SK-N-SH (cell line): ENCODE results near the gene CNTNAP1.

Experiments
- CHD2 ChIP-seq: fragments of 150-350 bp; IDR thresholded peaks from 2 replicates; pipeline ENCODE4 v1.6.1; 2018; ENCODE audit warnings: low read length; ENCODE audit not compliant: partially characterized antibody
- EZH2phosphoT487 ChIP-seq: fragments of 200-600 bp; sonication (generic); IDR thresholded peaks from 2 replicates; pipeline ENCODE4 v1.6.1; 2017; ENCODE audit warnings: low read depth, mixed run types, mild to moderate bottlenecking, antibody characterized with exemption, moderate library complexity, borderline replicate concordance
- NFIC ChIP-seq: IDR thresholded peaks from 2 replicates; pipeline ENCODE4 v1.4.0; 2012; ENCODE audit warnings: borderline replicate concordance
- POLR2AphosphoS5 ChIP-seq: IDR thresholded peaks from 2 replicates; pipeline ENCODE4 v1.6.1; 2012; ENCODE audit warnings: low read depth, low read length
- RFX5 ChIP-seq: IDR thresholded peaks from 2 replicates; pipeline ENCODE4 v1.6.1; 2012; ENCODE audit warnings: mild to moderate bottlenecking, improper control_type of control experiment, low read length
- RXRA ChIP-seq: IDR thresholded peaks from 2 replicates; pipeline ENCODE4 v1.4.0; 2012; ENCODE audit warnings: low read depth, mild to moderate bottlenecking, borderline replicate concordance
- SIN3A ChIP-seq: IDR thresholded peaks from 2 replicates; pipeline ENCODE4 v1.6.1; 2012; ENCODE audit warnings: low read depth, mild to moderate bottlenecking, low read length, moderate library complexity, borderline replicate concordance
- YY1 ChIP-seq: IDR thresholded peaks from 2 replicates; pipeline ENCODE4 v1.4.0; 2012; ENCODE audit warnings: low read depth, mild to moderate bottlenecking
- TF ChIP-seq, protein P1 (sequence below): IDR thresholded peaks from 2 replicates; pipeline ENCODE4; 2012
- TF ChIP-seq, protein P2 (sequence below): fragments of 200-600 bp; sonication (generic); IDR thresholded peaks from 2 replicates; pipeline ENCODE4 v1.6.1; 2017; ENCODE audit warnings: antibody characterized with exemption, mild to moderate bottlenecking, moderate library complexity
- TF ChIP-seq, protein P3 (sequence below): IDR thresholded peaks from 2 replicates; pipeline ENCODE4 v1.6.1; 2012; ENCODE audit warnings: mild to moderate bottlenecking, low read depth, low read length, moderate library complexity
- TF ChIP-seq, protein P4 (sequence below): IDR thresholded peaks from 2 replicates; pipeline ENCODE4 v1.4.0; 2012; ENCODE audit warnings: low read depth

DNA sequence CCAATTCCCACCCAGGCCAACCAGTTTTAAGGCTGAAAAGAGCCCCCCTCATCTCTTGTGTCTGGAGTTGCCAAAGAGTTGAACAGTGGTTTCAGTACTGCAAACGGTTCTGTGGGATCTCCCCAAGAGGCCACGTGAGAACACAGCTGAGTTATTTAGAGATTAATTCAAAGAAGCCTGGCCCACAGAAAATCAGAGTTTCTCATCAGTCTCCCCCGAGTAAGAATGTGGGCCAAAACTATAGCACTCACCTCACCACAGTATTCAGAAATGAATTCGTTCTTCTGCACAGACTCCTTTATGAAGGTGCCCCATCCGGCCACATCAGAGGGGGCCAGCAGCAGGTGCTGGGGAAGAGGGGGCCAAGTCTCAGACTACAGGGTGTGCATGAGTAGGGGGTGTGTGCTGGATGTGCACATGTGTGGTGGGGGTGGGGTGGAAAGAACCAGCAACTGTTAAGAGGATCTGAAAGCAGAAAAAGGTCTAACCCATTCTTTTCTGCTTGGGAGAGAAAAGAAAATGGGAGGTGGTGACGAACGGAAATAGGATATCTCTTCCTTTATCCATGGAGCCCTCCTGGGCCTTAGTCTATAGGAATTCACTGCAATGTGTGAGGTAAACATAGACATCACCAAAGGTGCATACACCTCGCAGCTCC lies 22.6 kb downstream of the CNTNAP1 start:
- TF ChIP-seq, protein P1, sequence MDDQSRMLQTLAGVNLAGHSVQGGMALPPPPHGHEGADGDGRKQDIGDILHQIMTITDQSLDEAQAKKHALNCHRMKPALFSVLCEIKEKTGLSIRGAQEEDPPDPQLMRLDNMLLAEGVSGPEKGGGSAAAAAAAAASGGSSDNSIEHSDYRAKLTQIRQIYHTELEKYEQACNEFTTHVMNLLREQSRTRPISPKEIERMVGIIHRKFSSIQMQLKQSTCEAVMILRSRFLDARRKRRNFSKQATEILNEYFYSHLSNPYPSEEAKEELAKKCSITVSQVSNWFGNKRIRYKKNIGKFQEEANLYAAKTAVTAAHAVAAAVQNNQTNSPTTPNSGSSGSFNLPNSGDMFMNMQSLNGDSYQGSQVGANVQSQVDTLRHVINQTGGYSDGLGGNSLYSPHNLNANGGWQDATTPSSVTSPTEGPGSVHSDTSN, result no peak
- TF ChIP-seq EZH2phosphoT487, result no peak
- TF ChIP-seq YY1, result no peak
- no peak for TF ChIP-seq NFIC
- TF ChIP-seq, protein P2, sequence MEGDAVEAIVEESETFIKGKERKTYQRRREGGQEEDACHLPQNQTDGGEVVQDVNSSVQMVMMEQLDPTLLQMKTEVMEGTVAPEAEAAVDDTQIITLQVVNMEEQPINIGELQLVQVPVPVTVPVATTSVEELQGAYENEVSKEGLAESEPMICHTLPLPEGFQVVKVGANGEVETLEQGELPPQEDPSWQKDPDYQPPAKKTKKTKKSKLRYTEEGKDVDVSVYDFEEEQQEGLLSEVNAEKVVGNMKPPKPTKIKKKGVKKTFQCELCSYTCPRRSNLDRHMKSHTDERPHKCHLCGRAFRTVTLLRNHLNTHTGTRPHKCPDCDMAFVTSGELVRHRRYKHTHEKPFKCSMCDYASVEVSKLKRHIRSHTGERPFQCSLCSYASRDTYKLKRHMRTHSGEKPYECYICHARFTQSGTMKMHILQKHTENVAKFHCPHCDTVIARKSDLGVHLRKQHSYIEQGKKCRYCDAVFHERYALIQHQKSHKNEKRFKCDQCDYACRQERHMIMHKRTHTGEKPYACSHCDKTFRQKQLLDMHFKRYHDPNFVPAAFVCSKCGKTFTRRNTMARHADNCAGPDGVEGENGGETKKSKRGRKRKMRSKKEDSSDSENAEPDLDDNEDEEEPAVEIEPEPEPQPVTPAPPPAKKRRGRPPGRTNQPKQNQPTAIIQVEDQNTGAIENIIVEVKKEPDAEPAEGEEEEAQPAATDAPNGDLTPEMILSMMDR, result no peak
- no peak for TF ChIP-seq RXRA
- TF ChIP-seq, protein P3, sequence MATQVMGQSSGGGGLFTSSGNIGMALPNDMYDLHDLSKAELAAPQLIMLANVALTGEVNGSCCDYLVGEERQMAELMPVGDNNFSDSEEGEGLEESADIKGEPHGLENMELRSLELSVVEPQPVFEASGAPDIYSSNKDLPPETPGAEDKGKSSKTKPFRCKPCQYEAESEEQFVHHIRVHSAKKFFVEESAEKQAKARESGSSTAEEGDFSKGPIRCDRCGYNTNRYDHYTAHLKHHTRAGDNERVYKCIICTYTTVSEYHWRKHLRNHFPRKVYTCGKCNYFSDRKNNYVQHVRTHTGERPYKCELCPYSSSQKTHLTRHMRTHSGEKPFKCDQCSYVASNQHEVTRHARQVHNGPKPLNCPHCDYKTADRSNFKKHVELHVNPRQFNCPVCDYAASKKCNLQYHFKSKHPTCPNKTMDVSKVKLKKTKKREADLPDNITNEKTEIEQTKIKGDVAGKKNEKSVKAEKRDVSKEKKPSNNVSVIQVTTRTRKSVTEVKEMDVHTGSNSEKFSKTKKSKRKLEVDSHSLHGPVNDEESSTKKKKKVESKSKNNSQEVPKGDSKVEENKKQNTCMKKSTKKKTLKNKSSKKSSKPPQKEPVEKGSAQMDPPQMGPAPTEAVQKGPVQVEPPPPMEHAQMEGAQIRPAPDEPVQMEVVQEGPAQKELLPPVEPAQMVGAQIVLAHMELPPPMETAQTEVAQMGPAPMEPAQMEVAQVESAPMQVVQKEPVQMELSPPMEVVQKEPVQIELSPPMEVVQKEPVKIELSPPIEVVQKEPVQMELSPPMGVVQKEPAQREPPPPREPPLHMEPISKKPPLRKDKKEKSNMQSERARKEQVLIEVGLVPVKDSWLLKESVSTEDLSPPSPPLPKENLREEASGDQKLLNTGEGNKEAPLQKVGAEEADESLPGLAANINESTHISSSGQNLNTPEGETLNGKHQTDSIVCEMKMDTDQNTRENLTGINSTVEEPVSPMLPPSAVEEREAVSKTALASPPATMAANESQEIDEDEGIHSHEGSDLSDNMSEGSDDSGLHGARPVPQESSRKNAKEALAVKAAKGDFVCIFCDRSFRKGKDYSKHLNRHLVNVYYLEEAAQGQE, result no peak
- TF ChIP-seq RFX5, result no peak
- no peak for TF ChIP-seq POLR2AphosphoS5
- TF ChIP-seq SIN3A, result no peak
- TF ChIP-seq, protein P4, sequence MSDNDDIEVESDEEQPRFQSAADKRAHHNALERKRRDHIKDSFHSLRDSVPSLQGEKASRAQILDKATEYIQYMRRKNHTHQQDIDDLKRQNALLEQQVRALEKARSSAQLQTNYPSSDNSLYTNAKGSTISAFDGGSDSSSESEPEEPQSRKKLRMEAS, result no peak
- TF ChIP-seq CHD2, result no peak
